ENCODE data around the gene ZC3H8. TPM values are rescaled to one million over a fixed set of nuclear protein-coding genes. Genes with fewer than 3 reads are reported as not detected.
"Not testable (repeated sequence)": the region's sequence is repeated elsewhere in the genome, so short reads cannot be mapped to it uniquely, and the experiment has no call there.

The ZC3H8 gene
- total RNA-seq, 1 donor from 2014 or later, result 13.1 TPM

- no peak for TF ChIP-seq CTCF (IDR thresholded peaks at IDR 0.05; ENCODE audit: partially characterized antibody, unreplicated experiment)
- Mint-ChIP-seq H3K36me3 (ENCODE audit: unreplicated experiment) (peaks cover 17% of the 10 kb centered on the region), H3K4me1 (ENCODE audit: low read depth, unreplicated experiment) (no peaks in the 10 kb centered on the region), H3K4me3 (ENCODE audit: unreplicated experiment) (no peak overlapping the region), H3K27ac (ENCODE audit: unreplicated experiment) (no peak overlapping the region), H3K27me3 (ENCODE audit: unreplicated experiment) (no peaks in the 10 kb centered on the region), H3K9me3 (ENCODE audit: unreplicated experiment) (peaks cover under 1% of the 10 kb centered on the region)
- DNase-seq, result no peak
Measured at GRCh38 chr2:112216167-112216566, 38.7 kb downstream of the ZC3H8 start.

- H3K36me3 Mint-ChIP-seq (ENCODE audit: unreplicated experiment); H3K4me3 Mint-ChIP-seq (ENCODE audit: unreplicated experiment); H3K4me1 Mint-ChIP-seq (ENCODE audit: low read depth, unreplicated experiment): not testable (repeated sequence)
Measured at GRCh38 chr2:112207905-112208304, 46.9 kb downstream of the ZC3H8 start.

DNA sequence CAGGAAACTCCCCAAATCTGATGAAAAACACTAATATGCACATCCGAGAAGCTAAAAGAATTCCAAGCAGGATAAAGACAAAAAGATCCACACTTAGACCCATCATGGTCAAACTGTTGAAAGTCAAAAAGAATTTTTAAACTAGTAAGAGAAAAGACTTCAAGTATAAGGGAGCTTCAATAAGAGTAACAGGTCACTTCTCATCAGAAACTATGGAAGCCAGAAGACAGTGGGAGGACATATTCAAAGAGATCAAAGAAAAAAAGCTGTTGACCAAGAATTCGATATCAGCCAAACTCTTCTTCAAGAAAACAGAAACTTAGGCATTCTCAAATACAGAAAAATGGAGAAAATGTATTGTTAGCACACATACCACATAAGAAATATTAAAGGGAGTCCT is 50.4 kb downstream of the ZC3H8 start:
- Mint-ChIP-seq H3K4me3 (ENCODE audit: unreplicated experiment) (no peak overlapping the region), H3K4me1 (ENCODE audit: low read depth, unreplicated experiment) (no peaks in the 10 kb centered on the region), H3K36me3 (ENCODE audit: unreplicated experiment) (no peaks in the 10 kb centered on the region), H3K9me3 (ENCODE audit: unreplicated experiment) (no peaks in the 10 kb centered on the region), H3K27ac (ENCODE audit: unreplicated experiment) (no peak overlapping the region), H3K27me3 (ENCODE audit: unreplicated experiment) (peaks cover 8% of the 10 kb centered on the region)
- TF ChIP-seq CTCF (IDR thresholded peaks at IDR 0.05; ENCODE audit: partially characterized antibody, unreplicated experiment), result no peak
- DNase-seq, result no peak

More at GRCh38 chr2:112207905-112208304, 46.9 kb downstream of the ZC3H8 start:
- DNase-seq; H3K27me3 Mint-ChIP-seq (ENCODE audit: unreplicated experiment); H3K9me3 Mint-ChIP-seq (ENCODE audit: unreplicated experiment); H3K27ac Mint-ChIP-seq (ENCODE audit: unreplicated experiment): not testable (repeated sequence)

GRCh38 chr2:112201696-112202430 is 53.0 kb downstream of the ZC3H8 start:
- Mint-ChIP-seq H3K4me3 (ENCODE audit: unreplicated experiment) (no peak overlapping the region), H3K36me3 (ENCODE audit: unreplicated experiment) (no peaks in the 10 kb centered on the region)

GRCh38 chr2:112199188-112199587 is 55.7 kb downstream of the ZC3H8 start:
- Mint-ChIP-seq H3K9me3 (ENCODE audit: unreplicated experiment) (no peaks in the 10 kb centered on the region), H3K4me1 (ENCODE audit: low read depth, unreplicated experiment) (no peaks in the 10 kb centered on the region), H3K27me3 (ENCODE audit: unreplicated experiment) (peaks cover 7% of the 10 kb centered on the region), H3K4me3 (ENCODE audit: unreplicated experiment) (no peak overlapping the region), H3K36me3 (ENCODE audit: unreplicated experiment) (no peaks in the 10 kb centered on the region), H3K27ac (ENCODE audit: unreplicated experiment) (no peak overlapping the region)
- DNase-seq, result no peak
- TF ChIP-seq CTCF (IDR thresholded peaks at IDR 0.05; ENCODE audit: partially characterized antibody, unreplicated experiment), result no peak

More at GRCh38 chr2:112201696-112202430, 53.0 kb downstream of the ZC3H8 start:
- Mint-ChIP-seq H3K9me3 (ENCODE audit: unreplicated experiment) (no peaks in the 10 kb centered on the region), H3K27me3 (ENCODE audit: unreplicated experiment) (peaks cover 9% of the 10 kb centered on the region), H3K4me1 (ENCODE audit: low read depth, unreplicated experiment) (no peaks in the 10 kb centered on the region), H3K27ac (ENCODE audit: unreplicated experiment) (no peak overlapping the region)
- TF ChIP-seq CTCF (IDR thresholded peaks at IDR 0.05; ENCODE audit: partially characterized antibody, unreplicated experiment), result no peak
- DNase-seq, result no peak

Data from glutamatergic neuron (in vitro differentiated cells).